RWPE2 (cell line): ENCODE data around the gene TMEM259.
A peak's percentile ranks its signal among the peaks of the same experiment; 100 is the strongest.

ENCODE experiments used
- ATAC-seq: fragments of 200-7000 bp; cut with Tn5 transposase; 3 replicates; pipeline ENCODE4 v1.9.1; 2021; ENCODE audit warnings: low read depth
- DNase-seq: peaks from one replicate; pipeline ENCODE4 v3.0.0-alpha.2; 2020; ENCODE audit warnings: low spot score
- H3K27ac ChIP-seq: fragments of 450-650 bp; 2 replicates; pipeline ENCODE4 v1.5.1; 2017; ENCODE audit warnings: mild to moderate bottlenecking; ENCODE audit not compliant: poor library complexity, severe bottlenecking
- H3K27me3 ChIP-seq: fragments of 250-450 bp; sonication (Bioruptor Pico); 2 replicates; pipeline ENCODE4 v1.5.1; 2021; ENCODE audit warnings: mild to moderate bottlenecking, moderate library complexity; ENCODE audit not compliant: insufficient read depth, poor library complexity, severe bottlenecking
- H3K36me3 ChIP-seq: fragments of 250-450 bp; sonication (Bioruptor Pico); 2 replicates; pipeline ENCODE4 v1.5.1; 2020; ENCODE audit warnings: low read depth, mild to moderate bottlenecking, moderate library complexity
- H3K4me1 ChIP-seq: fragments of 250-450 bp; sonication (Bioruptor Pico); 2 replicates; pipeline ENCODE4 v1.5.1; 2021; ENCODE audit warnings: mild to moderate bottlenecking, moderate library complexity; ENCODE audit not compliant: insufficient read depth, poor library complexity, severe bottlenecking
- H3K4me3 ChIP-seq: fragments of 250-450 bp; sonication (Bioruptor Pico); 2 replicates; pipeline ENCODE4 v1.5.1; 2021; ENCODE audit warnings: mild to moderate bottlenecking, moderate library complexity; ENCODE audit not compliant: severe bottlenecking
- H3K9me3 ChIP-seq: fragments of 250-450 bp; sonication (Bioruptor Pico); 2 replicates; pipeline ENCODE4 v1.5.1; 2021; ENCODE audit warnings: mild to moderate bottlenecking, moderate library complexity; ENCODE audit not compliant: severe bottlenecking
- TF ChIP-seq, protein P1 (sequence below): fragments of 450-650 bp; IDR thresholded peaks from one replicate; pipeline ENCODE4 v1.5.1; 2017; ENCODE audit warnings: mild to moderate bottlenecking, moderate library complexity; ENCODE audit not compliant: poor library complexity, severe bottlenecking

The TMEM259 gene

DNA sequence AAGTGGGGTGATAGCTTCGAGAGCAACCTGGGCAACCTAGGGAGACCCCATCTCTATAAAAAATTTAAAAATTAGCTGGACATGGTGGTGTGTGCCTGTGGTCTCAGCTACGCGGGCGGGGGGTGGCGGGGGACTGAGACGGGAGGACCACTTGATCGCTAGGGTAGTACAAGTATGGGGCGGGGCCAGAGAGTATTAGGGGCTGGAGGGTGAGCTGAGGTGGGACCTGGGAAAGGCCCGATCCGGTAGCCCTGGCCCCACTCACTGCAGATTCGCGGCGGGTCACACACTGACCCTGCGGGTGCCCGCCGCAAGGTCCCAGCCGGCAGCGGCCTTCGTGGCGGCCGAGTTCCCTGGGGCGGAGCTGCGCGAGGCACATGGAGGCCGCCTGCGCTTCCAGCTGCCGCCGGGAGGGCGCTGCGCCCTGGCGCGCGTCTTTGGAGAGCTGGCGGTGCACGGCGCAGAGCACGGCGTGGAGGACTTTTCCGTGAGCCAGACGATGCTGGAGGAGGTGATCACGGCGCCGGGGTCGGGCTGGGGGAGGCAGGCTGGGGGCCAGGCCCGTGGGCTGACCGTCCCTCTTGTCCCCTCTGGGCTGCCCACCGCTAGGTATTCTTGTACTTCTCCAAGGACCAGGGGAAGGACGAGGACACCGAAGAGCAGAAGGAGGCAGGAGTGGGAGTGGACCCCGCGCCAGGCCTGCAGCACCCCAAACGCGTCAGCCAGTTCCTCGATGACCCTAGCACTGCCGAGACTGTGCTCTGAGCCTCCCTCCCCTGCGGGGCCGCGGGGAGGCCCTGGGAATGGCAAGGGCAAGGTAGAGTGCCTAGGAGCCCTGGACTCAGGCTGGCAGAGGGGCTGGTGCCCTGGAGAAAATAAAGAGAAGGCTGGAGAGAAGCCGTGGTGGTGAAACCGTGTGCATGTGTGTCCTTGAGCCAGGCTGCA lies 44.0 kb upstream of the TMEM259 start:
- no peaks in the 10 kb centered on the region for H3K36me3 ChIP-seq
- ATAC-seq (peak; percentile 68), DNase-seq (no peak)
- TF ChIP-seq, protein P1, sequence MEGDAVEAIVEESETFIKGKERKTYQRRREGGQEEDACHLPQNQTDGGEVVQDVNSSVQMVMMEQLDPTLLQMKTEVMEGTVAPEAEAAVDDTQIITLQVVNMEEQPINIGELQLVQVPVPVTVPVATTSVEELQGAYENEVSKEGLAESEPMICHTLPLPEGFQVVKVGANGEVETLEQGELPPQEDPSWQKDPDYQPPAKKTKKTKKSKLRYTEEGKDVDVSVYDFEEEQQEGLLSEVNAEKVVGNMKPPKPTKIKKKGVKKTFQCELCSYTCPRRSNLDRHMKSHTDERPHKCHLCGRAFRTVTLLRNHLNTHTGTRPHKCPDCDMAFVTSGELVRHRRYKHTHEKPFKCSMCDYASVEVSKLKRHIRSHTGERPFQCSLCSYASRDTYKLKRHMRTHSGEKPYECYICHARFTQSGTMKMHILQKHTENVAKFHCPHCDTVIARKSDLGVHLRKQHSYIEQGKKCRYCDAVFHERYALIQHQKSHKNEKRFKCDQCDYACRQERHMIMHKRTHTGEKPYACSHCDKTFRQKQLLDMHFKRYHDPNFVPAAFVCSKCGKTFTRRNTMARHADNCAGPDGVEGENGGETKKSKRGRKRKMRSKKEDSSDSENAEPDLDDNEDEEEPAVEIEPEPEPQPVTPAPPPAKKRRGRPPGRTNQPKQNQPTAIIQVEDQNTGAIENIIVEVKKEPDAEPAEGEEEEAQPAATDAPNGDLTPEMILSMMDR, result peak; percentile 75
- H3K27me3 ChIP-seq, result no peaks in the 10 kb centered on the region
- no peaks in the 10 kb centered on the region for H3K9me3 ChIP-seq
- peak overlapping the region; percentile 79 for H3K27ac ChIP-seq
- H3K4me1 ChIP-seq, result peaks cover 17% of the 10 kb centered on the region
- H3K4me3 ChIP-seq, result no peak overlapping the region

DNA sequence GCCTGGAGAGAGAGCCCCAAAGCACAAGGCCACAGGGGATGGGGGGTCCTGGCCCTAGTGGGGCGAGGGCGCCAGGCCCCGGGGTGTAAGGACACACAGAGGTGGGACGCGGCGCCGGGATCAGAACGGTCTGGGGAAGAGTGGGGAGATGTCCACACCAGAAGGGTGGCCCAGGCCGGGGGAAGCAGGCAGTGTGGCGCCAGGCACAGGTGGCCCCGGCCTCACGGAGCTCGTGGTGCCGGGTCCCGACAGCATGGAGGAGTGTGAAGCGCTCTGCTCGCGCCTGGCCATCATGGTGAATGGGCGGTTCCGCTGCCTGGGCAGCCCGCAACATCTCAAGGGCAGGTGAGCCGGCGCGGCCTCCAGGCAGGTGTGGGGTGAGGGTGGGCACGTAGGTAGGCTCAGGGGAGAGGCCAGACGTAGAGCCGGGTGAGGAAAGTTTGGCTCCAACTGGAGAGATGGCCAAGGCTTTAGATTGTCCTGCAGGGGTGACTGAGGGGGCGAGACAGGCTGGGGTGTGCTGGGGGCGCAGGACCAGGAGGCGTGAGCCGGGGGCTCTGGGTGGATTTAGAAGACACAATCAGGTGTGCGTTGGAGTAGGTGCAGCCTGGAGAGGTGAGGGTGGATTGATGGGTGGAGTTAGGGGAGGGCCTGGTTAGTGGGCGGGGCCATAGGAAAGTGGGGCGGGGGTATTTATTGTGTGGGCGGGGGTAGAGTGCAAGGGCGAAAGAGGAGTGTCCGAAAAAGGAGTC lies 43.2 kb upstream of the TMEM259 start:
- ATAC-seq, result no peak

DNA sequence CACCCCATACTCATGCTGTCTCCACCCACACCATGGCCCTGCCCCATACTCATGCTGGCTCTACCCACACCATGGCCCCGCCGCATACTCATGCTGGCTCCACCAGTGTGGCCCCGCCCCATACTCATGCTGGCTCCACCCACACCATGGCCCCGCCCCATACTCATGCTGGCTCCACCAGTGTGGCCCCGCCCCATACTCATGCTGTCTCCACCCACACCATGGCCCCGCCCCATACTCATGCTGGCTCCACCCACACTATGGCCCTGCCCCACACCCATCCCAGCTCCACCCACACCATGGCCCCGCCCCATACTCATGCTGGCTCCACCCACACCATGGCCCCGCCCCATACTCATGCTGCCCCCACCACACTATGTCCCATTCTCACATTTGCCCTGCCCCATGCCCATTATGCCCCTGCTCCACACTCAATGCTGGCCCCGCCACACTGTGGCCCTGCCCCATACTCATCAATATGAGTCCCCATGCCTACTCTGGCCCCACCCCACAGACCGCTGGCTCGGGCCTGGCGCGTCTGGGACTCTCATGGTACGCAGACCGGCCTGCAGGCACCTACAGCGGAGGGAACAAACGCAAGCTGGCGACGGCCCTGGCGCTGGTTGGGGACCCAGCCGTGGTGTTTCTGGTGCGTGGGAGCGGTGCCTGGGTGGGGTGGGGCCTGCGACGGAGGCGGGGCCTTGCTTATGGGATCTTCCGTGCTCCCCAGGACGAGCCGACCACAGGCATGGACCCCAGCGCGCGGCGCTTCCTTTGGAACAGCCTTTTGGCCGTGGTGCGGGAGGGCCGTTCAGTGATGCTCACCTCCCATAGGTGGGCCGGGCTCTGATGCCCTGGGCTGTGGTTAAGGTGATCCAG lies 42.3 kb upstream of the TMEM259 start:
- Histone ChIP-seq H3K27me3 (no peaks in the 10 kb centered on the region), H3K27ac (no peak overlapping the region), H3K4me1 (peaks cover 17% of the 10 kb centered on the region), H3K4me3 (no peak overlapping the region), H3K36me3 (no peaks in the 10 kb centered on the region; the same call in 1 of the 2 replicates), H3K9me3 (no peaks in the 10 kb centered on the region)
- TF ChIP-seq, protein P1, result no peak
- no peak for ATAC-seq
- no peak for DNase-seq

More for the DNA sequence above, 43.2 kb upstream of the TMEM259 start:
- H3K36me3 ChIP-seq, result no peaks in the 10 kb centered on the region
- TF ChIP-seq, protein P1, result no peak
- peaks cover 17% of the 10 kb centered on the region for H3K4me1 ChIP-seq
- H3K27me3 ChIP-seq, result no peaks in the 10 kb centered on the region
- H3K4me3 ChIP-seq, result no peak overlapping the region
- DNase-seq, result no peak
- H3K27ac ChIP-seq, result peak overlapping the region; percentile 79
- H3K9me3 ChIP-seq, result no peaks in the 10 kb centered on the region

DNA sequence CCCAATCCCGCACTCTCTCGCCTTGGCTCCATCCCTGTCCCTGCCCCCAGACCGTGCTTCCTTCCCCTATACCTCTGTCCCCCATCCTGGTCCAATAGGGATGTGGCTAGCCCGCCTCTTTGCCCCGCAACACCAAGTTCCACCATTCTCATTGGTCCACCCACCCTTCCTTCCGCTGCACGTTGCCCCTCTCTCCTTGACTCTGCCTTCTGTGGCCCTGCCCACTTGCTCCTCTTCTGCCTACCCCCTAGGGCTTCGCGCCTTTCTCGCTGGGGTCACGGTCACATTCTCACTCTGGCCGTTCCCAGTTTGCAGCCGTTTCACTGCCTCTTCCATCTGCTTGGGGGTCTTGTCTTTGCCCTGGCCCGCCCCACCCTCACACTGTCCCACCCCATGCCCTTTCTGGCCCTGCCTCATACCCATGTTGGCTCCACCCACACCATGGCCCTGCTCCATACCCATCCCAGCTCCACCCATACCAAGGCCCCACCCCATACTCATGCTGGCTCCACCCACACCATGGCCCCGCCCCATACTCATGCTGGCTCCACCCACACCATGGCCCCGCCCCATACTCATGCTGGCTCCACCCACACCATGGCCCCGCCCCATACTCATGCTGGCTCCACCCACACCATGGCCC lies 41.6 kb upstream of the TMEM259 start:
- H3K36me3 ChIP-seq, result no peaks in the 10 kb centered on the region; the same call in 1 of the 2 replicates
- H3K27me3 ChIP-seq, result no peaks in the 10 kb centered on the region
- DNase-seq (no peak), ATAC-seq (no peak)
- TF ChIP-seq, protein P1, result no peak
- H3K27ac ChIP-seq, result no peak overlapping the region
- H3K4me1 ChIP-seq, result peaks cover 17% of the 10 kb centered on the region
- H3K4me3 ChIP-seq, result no peak overlapping the region
- H3K9me3 ChIP-seq, result no peaks in the 10 kb centered on the region
